ENCODE data around the gene SLC25A1.

SLC25A1 gene

GRCh38 chr22:19137384-19138216 is 40.9 kb downstream of the SLC25A1 start:
- H3K4me3 ChIP-seq (ENCODE audit: low read length) = no peak overlapping the region
- TF ChIP-seq ZNF274 (IDR thresholded peaks at IDR 0.05; ENCODE audit: low read depth, low read length) = no peak

- TF ChIP-seq ZNF274 (IDR thresholded peaks at IDR 0.05; ENCODE audit: low read depth, low read length) = no peak
- H3K4me3 ChIP-seq (ENCODE audit: low read length) = no peak overlapping the region
Measured at GRCh38 chr22:19136915-19137314, 41.6 kb downstream of the SLC25A1 start.

- TF ChIP-seq ZNF274 (IDR thresholded peaks at IDR 0.05; ENCODE audit: low read depth, low read length) = no peak
- H3K4me3 ChIP-seq (ENCODE audit: low read length) = no peak overlapping the region
Measured at GRCh38 chr22:19134874-19135273, 43.7 kb downstream of the SLC25A1 start.

GRCh38 chr22:19134176-19134831 is 44.2 kb downstream of the SLC25A1 start:
- H3K4me3 ChIP-seq (ENCODE audit: low read length) = no peak overlapping the region
- no peak for TF ChIP-seq ZNF274 (IDR thresholded peaks at IDR 0.05; ENCODE audit: low read depth, low read length)

GRCh38 chr22:19133561-19133960 is 45.0 kb downstream of the SLC25A1 start:
- no peak overlapping the region for H3K4me3 ChIP-seq (ENCODE audit: low read length)
- TF ChIP-seq ZNF274 (IDR thresholded peaks at IDR 0.05; ENCODE audit: low read depth, low read length) = no peak

DNA sequence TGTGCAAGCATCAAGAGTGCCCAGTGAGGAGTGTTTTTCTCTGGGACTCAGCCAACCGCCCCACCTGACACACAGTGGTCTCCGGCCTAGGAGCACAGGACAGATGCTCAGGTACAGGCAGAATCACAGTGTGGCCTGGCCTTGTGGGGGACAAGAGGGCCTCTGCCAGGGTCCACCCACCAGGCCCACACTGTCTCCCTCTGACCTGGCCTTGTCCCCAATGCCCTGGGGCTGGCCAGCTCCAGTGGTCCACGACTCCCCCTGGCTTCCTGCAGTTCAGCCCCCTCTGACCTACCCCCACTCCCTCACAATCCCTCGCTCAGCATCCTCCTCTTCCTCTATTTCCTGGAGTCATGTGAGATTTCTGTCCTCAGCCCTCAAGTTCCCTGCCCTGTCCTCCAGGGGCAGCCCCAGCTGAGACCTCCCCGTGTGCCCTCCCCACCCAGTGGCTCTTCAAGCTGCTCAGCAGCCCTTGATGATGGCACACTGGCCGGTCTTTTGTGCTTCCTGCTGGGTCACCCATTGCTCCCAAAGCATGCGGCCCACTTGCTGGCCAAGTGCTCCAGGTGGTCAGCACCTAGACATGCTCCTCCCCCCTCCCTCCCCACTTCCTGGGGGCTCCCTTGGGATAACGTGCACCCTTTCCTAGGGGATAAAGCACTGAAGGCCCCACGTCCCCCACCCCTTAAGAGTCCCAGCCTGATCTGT is 45.7 kb downstream of the SLC25A1 start:
- no peak for TF ChIP-seq ZNF274 (IDR thresholded peaks at IDR 0.05; ENCODE audit: low read depth, low read length)
- no peak overlapping the region for H3K4me3 ChIP-seq (ENCODE audit: low read length)

DNA sequence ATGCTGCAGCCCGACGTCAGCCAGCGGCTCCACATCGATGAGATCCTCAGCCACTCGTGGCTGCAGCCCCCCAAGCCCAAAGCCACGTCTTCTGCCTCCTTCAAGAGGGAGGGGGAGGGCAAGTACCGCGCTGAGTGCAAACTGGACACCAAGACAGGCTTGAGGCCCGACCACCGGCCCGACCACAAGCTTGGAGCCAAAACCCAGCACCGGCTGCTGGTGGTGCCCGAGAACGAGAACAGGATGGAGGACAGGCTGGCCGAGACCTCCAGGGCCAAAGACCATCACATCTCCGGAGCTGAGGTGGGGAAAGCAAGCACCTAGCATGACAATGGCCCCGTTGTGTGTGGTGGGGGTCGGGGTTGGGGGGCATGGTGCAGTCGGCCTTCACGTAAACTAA is 46.4 kb downstream of the SLC25A1 start:
- H3K4me3 ChIP-seq (ENCODE audit: low read length) = no peak overlapping the region
- no peak for TF ChIP-seq ZNF274 (IDR thresholded peaks at IDR 0.05; ENCODE audit: low read depth, low read length)

- no peak overlapping the region for H3K4me3 ChIP-seq (ENCODE audit: low read length)
- no peak for TF ChIP-seq ZNF274 (IDR thresholded peaks at IDR 0.05; ENCODE audit: low read depth, low read length)
Measured at GRCh38 chr22:19131685-19132015, 46.9 kb downstream of the SLC25A1 start.

- no peak for TF ChIP-seq ZNF274 (IDR thresholded peaks at IDR 0.05; ENCODE audit: low read depth, low read length)
Measured at GRCh38 chr22:19130959-19131684, 47.4 kb downstream of the SLC25A1 start, which contains the start of gene TSSK2. Gene TSSK2, plus strand, starts transcription at chr22:19131308. Its CDS starts 92 bp downstream, at chr22:19131400.

DNA sequence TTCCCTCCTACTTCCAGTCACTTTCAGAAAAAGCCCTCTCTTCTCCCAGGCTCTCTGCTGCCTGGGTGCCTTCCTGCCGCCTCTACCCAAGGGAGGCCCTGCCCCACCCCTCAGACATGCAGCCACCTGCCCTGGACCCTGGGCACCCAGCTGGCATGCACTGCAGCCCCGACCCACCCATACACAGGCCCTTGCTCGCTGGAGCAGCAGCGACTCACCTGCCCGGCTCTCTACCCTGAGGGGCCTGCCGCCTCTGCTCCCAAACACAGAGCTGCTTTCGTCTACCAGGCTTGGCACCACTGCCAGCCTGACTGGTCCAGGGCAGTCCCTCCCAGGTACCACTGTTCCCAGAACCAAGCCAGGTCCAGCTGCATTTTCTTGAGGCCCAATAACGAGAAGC is 48.7 kb downstream of the SLC25A1 start:
- no peak for TF ChIP-seq ZNF274 (IDR thresholded peaks at IDR 0.05; ENCODE audit: low read depth, low read length)

More at GRCh38 chr22:19130959-19131684, 47.4 kb downstream of the SLC25A1 start, which contains the start of gene TSSK2:
- H3K4me3 ChIP-seq (ENCODE audit: low read length) = no peak within 1 kb of the TSS

GRCh38 chr22:19128946-19129727 is 49.4 kb downstream of the SLC25A1 start:
- H3K4me3 ChIP-seq (ENCODE audit: low read length) = no peak overlapping the region
- no peak for TF ChIP-seq ZNF274 (IDR thresholded peaks at IDR 0.05; ENCODE audit: low read depth, low read length)

More for the DNA sequence above, 48.7 kb downstream of the SLC25A1 start:
- H3K4me3 ChIP-seq (ENCODE audit: low read length) = no peak overlapping the region

DNA sequence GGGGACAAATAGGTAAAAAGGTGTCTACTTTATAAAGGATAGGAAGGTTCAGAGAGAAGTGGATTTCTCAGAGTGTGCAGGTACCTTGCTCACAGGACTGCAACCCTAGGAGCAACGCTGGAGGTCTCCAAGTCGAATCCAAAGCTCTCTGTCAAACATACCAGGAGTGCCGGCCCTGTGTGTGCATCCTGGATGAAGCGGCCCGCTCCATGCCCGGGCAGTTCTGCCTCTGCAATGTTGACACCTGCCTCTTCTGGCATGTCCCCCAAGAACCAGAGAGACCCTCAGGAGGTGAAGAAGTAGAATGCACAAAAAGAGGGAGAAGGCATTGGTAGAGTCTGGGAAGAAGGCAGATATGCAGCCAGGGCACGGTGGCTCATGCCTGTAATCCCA is 50.5 kb downstream of the SLC25A1 start:
- no peak for TF ChIP-seq ZNF274 (IDR thresholded peaks at IDR 0.05; ENCODE audit: low read depth, low read length)
- no peak overlapping the region for H3K4me3 ChIP-seq (ENCODE audit: low read length)

DNA sequence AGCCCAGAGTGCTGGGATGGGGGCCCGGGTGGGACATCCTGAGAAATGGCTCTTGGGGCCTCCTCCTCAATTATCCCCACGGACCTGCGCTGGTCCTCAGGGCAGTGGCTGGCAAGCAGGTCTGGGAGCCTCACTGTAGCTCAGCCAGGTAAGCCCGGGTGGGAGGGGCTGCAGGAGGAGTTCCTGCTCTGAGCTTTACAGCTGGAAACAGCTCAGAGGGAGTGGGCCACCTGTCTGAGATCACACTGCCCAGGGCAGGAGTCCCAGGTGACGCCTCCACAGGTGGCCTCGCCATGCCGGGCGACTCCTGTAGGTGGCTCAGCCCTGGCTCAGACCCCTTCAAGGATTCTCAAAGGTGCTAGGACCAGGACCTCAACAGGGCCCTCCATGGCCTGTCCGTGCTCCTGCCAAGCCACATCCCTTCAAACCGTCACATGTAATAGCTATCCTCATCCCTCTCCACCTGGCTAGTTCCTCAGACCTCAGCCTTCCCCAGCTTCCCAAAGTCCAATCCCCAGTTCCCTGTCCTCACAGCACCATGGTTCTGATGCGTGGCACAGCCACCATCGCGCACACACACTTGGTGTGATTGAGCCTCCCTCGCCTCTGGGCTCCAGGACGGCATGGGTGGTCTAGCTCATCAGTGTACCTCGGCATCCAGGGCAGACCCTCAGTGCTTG is 51.1 kb downstream of the SLC25A1 start:
- no peak overlapping the region for H3K4me3 ChIP-seq (ENCODE audit: low read length)
- no peak for TF ChIP-seq ZNF274 (IDR thresholded peaks at IDR 0.05; ENCODE audit: low read depth, low read length)
